Measurements from ENCODE around the gene KRTAP1-3.
A peak's percentile ranks its signal among the peaks of the same experiment; 100 is the strongest.
"Not testable (repeated sequence)": the region's sequence is repeated elsewhere in the genome, so short reads cannot be mapped to it uniquely, and the experiment has no call there.

The KRTAP1-3 gene

GRCh38 chr17:41010441-41010840 lies 24.2 kb downstream of the KRTAP1-3 start:
- DNase-seq (ENCODE audit: low spot score) = no peak

DNA sequence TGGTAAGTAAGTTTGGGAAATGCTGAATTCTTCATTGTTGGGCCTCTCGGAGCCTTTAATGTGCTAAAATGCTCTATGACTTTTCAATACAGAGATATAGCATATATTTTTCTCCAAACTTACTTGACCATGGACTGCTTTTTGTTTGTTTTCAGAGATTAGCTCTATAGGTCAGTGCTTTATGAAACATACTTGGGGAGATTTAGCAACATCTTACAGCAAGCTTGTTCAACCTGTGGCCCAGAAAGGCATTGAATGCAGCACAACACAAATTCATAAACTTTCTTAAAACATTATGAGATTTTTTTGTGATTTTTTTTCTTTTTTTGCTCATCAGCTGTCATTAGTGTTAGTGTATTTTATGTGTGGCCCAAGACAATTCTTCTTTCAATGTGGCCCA lies 24.7 kb downstream of the KRTAP1-3 start:
- no peak for DNase-seq (ENCODE audit: low spot score)

DNA sequence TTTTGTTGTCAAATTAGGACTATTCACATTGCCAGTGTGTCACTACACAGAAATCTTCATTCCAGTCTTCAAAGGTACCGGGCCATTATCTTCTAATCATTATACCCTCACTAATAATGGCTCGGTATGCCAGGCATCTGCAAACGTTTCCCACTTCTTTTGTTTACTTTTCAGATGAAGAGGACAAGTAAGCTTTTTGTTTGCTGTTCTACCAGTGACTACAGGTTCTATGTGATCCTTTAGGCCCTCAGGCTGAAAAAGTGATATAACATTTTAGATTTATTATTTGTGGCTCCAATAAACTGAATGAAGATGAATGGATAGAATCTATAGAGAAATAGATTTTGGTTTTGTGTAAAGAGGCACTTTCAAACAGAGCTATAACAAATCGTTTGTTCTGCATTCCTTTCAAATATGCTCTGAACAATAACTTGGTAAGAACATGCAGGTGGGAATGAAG lies 25.3 kb downstream of the KRTAP1-3 start:
- no peak for DNase-seq (ENCODE audit: low spot score)

- DNase-seq (ENCODE audit: low spot score) = no peak
Observed at GRCh38 chr17:41008811-41009210, 25.9 kb downstream of the KRTAP1-3 start, which contains the start of gene KRTAP3-1. Gene KRTAP3-1, minus strand, starts transcription at chr17:41009128. Its CDS starts 54 bp downstream, at chr17:41009074.

GRCh38 chr17:41004397-41004796 lies 30.3 kb downstream of the KRTAP1-3 start:
- DNase-seq (ENCODE audit: low spot score) = no peak

- no peak for DNase-seq (ENCODE audit: low spot score)
Observed at GRCh38 chr17:41003926-41004325, 30.7 kb downstream of the KRTAP1-3 start.

DNA sequence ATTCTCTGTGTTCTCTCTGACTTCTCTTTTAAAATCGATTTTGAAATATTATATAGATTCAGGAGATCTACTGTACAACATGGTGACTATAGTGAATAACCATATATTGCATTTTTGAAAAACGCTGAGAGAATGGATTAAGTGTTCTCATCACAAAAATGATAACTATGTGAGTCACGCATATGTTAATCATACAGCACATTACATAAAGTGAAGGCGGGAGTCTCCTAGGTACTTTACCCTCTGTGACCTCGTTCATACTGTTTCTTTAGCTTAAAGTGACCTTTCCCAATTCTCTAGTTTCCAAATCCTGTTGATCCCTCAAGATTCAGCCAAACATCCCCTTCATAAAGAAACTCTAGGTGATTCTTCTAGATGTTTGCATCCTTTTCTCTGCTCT lies 31.9 kb downstream of the KRTAP1-3 start:
- no peak for DNase-seq (ENCODE audit: low spot score)

DNA sequence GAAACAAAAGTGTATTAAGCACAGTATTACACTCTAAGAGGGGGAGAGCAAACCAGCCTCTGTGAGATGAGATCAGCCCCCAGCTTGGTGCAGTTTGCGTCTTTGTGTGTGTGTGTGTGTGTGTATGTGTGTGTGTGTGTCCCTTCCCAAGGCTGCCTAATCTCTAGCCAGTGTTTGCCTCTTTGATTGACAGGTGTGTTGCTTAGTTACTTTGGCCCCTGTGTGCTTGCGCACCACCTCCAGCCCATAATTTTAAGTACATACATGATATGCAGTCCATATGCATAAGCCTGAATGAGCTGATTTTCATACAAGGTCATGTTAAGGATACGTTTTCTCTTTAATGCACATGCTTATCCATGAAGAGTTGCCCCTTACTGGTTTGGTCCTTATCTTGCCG lies 32.9 kb downstream of the KRTAP1-3 start:
- DNase-seq (ENCODE audit: low spot score) = no peak

DNA sequence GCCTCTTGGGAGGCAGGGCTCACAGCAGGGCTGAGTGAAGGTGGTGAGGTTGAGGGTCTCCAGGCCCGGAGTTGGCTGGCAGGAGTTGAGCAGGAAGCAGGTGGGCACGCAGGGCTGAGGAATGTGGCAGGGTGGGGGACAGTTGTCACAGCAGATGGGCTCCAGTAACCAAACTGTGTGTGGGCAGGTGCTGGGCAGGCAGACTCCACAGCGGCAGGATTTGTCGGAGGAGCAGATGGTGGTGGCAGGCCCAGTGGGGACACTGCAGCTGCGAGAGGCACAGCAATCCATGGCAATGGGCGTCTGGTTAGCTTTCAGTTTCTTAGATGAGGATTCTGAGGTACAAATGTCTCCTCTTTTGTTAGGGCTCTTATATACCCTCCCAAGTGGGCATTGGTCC lies 35.1 kb downstream of the KRTAP1-3 start, which contains the start of gene KRTAP3-2:
Gene KRTAP3-2, minus strand, starts transcription at position 344 of the 400 bp plus-strand sequence. Its CDS starts 53 bp downstream, at position 291.
- DNase-seq (ENCODE audit: low spot score) = not testable (repeated sequence)

DNA sequence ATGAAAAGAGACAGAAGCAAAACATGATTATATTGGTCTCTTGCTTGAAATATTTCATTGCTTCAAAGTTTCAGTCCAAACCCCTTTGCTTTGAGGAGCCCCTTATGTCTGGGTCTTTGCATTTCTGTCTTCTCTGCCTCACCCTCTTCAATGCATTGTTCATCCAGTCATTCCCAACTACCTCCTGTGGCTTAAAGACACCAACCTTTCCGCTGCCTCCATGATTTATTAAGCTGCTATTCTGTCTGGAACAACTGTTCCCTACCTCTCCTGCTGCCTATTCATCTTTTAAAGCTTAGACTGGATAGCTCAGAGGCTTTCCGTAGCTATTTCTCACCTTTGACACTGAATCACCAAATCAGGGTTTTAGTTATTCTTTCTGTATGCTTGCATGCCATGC lies 37.3 kb downstream of the KRTAP1-3 start:
- DNase-seq (ENCODE audit: low spot score) = no peak

GRCh38 chr17:40996829-40997228 lies 37.8 kb downstream of the KRTAP1-3 start:
- peak; percentile 35 for DNase-seq (ENCODE audit: low spot score)

- no peak for DNase-seq (ENCODE audit: low spot score)
Observed at GRCh38 chr17:40995116-40995515, 39.6 kb downstream of the KRTAP1-3 start.

GRCh38 chr17:40993839-40994238 lies 40.8 kb downstream of the KRTAP1-3 start, which contains the start of gene KRTAP3-3:
Gene KRTAP3-3, minus strand, starts transcription at chr17:40994164. Its CDS starts 67 bp downstream, at chr17:40994097.
- no peak for DNase-seq (ENCODE audit: low spot score)

- no peak for DNase-seq (ENCODE audit: low spot score)
Observed at GRCh38 chr17:40993084-40993483, 41.6 kb downstream of the KRTAP1-3 start.

GRCh38 chr17:40992666-40993065 lies 42.0 kb downstream of the KRTAP1-3 start:
- no peak for DNase-seq (ENCODE audit: low spot score)

DNA sequence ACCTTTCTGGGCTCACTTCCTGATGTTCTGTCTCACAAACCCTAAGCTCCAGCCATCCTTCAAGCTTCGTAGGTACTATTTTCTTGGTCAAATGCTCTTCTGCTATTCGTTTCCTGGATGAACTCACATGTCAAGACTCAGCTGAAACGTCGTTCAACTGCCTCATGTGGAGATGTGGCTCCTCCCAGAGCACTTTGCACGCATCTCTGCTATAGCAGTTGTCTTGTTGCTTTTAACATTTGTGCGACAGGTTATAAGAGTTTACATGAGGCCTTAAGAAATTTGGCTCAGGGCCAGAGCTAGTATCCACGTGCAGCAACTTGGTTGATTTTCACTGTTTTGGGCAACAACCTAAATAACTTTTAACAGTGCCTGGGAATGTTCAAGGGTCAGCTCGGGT lies 47.8 kb downstream of the KRTAP1-3 start:
- DNase-seq (ENCODE audit: low spot score) = no peak

DNA sequence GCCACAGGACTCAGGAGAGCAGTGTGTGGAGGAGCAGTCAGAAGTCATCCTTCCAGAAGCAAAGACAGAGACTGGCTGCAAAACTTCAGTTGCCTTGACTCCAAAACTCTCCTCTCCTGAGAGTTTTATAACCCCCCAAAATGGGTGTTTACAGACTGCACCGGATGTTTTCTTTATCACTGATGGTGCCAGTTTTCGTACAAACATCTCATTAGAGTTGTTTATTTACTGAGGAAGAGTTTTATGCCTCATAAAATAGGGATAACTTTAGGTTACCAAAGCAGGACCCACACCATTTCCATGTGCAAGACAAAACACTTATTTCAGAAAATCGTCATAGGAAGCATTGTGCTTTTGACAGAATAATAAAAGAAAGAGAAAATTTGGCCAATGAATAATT lies 50.4 kb downstream of the KRTAP1-3 start, which contains the start of gene KRT40:
Gene KRT40, minus strand, starts transcription at position 101 of the 400 bp plus-strand sequence. Its CDS starts 53 bp downstream, at position 48.
- no peak for DNase-seq (ENCODE audit: low spot score)
